SK-N-SH (cell line): ENCODE measurements around the gene MYRF. TPM values are rescaled to one million over a fixed set of nuclear protein-coding genes. Genes with fewer than 3 reads are reported as not detected.

Experiments
- CTCF ChIA-PET: fragments of 300-600, 350-600 bp; formaldehyde crosslinking; extraction: SDS; loops from one replicate; lab custom pipeline; 2021; lab: Yijun Ruan, JAX
- POLR2A ChIA-PET: fragments of 350-600 bp; sonication (Branson Sonifier 250); formaldehyde crosslinking; extraction: SDS; loops from one replicate; lab custom pipeline; 2020; ENCODE audit warnings: antibody characterized with exemption, inconsistent platforms; lab: Yijun Ruan, JAX
- DNase-seq: peaks from one replicate; pipeline ENCODE4 v3.0.0; 2012
- H2AFZ ChIP-seq: fragments of 200-600 bp; sonication (generic); 2 replicates; pipeline ENCODE4 v1.8.1; 2016; ENCODE audit warnings: antibody characterized with exemption, mild to moderate bottlenecking, low read depth
- H3F3A ChIP-seq: fragments of 200-600 bp; sonication (generic); replicated peaks from 2 replicates; pipeline ENCODE3; 2016; ENCODE audit warnings: antibody characterized with exemption, mild to moderate bottlenecking; ENCODE audit not compliant: insufficient read depth
- H3K27ac ChIP-seq, 2 experiments: fragments of 200-500 bp in 1 of 2; fragments of 200-600 bp in 1 of 2; sonication (Bioruptor generic) in 1 of 2; sonication (generic), shearing (Covaris generic) in 1 of 2; 2 replicates each; pipeline versions ENCODE4 v1.5.1 to v1.6.1; 2014 to 2016; ENCODE audit warnings: low read depth in 2 of 2, inconsistent platforms in 1 of 2, low read length in 1 of 2, mild to moderate bottlenecking in 1 of 2, mixed read lengths in 1 of 2
- H3K27me3 ChIP-seq: fragments of 200-600 bp; sonication (generic), shearing (Covaris generic); 2 replicates; pipeline ENCODE4 v1.6.1; 2016; ENCODE audit warnings: mixed run types; ENCODE audit not compliant: insufficient read depth
- H3K36me3 ChIP-seq, 2 experiments: fragments of 200-500 bp in 1 of 2; fragments of 200-600 bp in 1 of 2; sonication (Bioruptor generic) in 1 of 2; sonication (generic) in 1 of 2; replicated peaks in 1 of 2; 2 replicates each; pipeline versions ENCODE3 to v1.5.1; 2014 to 2016; ENCODE audit warnings: low read length in 1 of 2, mild to moderate bottlenecking in 1 of 2; ENCODE audit not compliant: insufficient read depth in 2 of 2, control insufficient read depth in 1 of 2
- H3K4me1 ChIP-seq, 2 experiments: fragments of 200-500 bp in 1 of 2; fragments of 200-600 bp in 1 of 2; sonication (Bioruptor generic) in 1 of 2; sonication (generic), shearing (Covaris generic) in 1 of 2; 2 replicates each; pipeline versions ENCODE4 v1.5.1 to v1.6.1; 2014 to 2016; ENCODE audit warnings: low read depth in 1 of 2, low read length in 1 of 2, mixed run types in 1 of 2; ENCODE audit not compliant: insufficient read depth in 2 of 2, control insufficient read depth in 1 of 2
- H3K4me2 ChIP-seq: fragments of 200-600 bp; sonication (generic), shearing (Covaris generic); 2 replicates; pipeline ENCODE4 v1.6.1; 2017; ENCODE audit warnings: mixed run types
- H3K4me3 ChIP-seq, 2 experiments: fragments of 200-500 bp in 1 of 2; fragments of 200-600 bp in 1 of 2; sonication (Bioruptor generic) in 1 of 2; sonication (generic), shearing (Covaris generic) in 1 of 2; 2 replicates each; pipeline versions ENCODE4 v1.5.1 to v1.8.1; 2014 to 2016; ENCODE audit warnings: low read depth in 2 of 2, inconsistent platforms in 1 of 2, low read length in 1 of 2, mild to moderate bottlenecking in 1 of 2, mixed read lengths in 1 of 2, moderate library complexity in 1 of 2
- H3K79me2 ChIP-seq: fragments of 200-600 bp; sonication (generic); 2 replicates; pipeline ENCODE4 v1.8.1; 2017; ENCODE audit warnings: mild to moderate bottlenecking; ENCODE audit not compliant: insufficient read depth
- H3K9ac ChIP-seq: fragments of 200-600 bp; sonication (generic); 2 replicates; pipeline ENCODE4 v1.6.1; 2017; ENCODE audit warnings: mixed run types
- H3K9me2 ChIP-seq: fragments of 200-600 bp; sonication (generic); 2 replicates; pipeline ENCODE4 v1.6.1; 2017; ENCODE audit warnings: mixed run types
- H3K9me3 ChIP-seq: fragments of 200-600 bp; sonication (generic); 2 replicates; pipeline ENCODE4 v1.6.1; 2017; ENCODE audit warnings: mixed run types, mild to moderate bottlenecking, moderate library complexity
- H4K20me1 ChIP-seq: fragments of 200-600 bp; sonication (generic); 2 replicates; pipeline ENCODE4 v1.6.1; 2017; ENCODE audit warnings: mild to moderate bottlenecking, mixed run types; ENCODE audit not compliant: insufficient read depth
- CTCF ChIP-seq: fragments of 200-600 bp; sonication (generic); IDR thresholded peaks from 2 replicates; pipeline ENCODE4 v1.6.1; 2017; ENCODE audit warnings: antibody characterized with exemption, mild to moderate bottlenecking, moderate library complexity
- ELF1 ChIP-seq: IDR thresholded peaks from 2 replicates; pipeline ENCODE4 v1.4.0; 2012
- EP300 ChIP-seq, 2 experiments: IDR thresholded peaks; 2 replicates each; pipeline versions ENCODE4 v1.4.0 to v1.6.1; 2012; ENCODE audit warnings: borderline replicate concordance in 1 of 2, low read depth in 1 of 2, low read length in 1 of 2
- EZH2phosphoT487 ChIP-seq: fragments of 200-600 bp; sonication (generic); IDR thresholded peaks from 2 replicates; pipeline ENCODE4 v1.6.1; 2017; ENCODE audit warnings: low read depth, mixed run types, mild to moderate bottlenecking, antibody characterized with exemption, moderate library complexity, borderline replicate concordance
- FOSL2 ChIP-seq: IDR thresholded peaks from 2 replicates; pipeline ENCODE4 v1.4.0; 2012; ENCODE audit warnings: low read depth, mild to moderate bottlenecking, moderate library complexity, borderline replicate concordance
- GABPA ChIP-seq: IDR thresholded peaks from 2 replicates; pipeline ENCODE4 v1.4.0; 2012; ENCODE audit warnings: low read depth, mild to moderate bottlenecking
- GATA2 ChIP-seq: sonication (generic); formaldehyde crosslinking; IDR thresholded peaks from 2 replicates; pipeline ENCODE4 v1.5.0; 2020; ENCODE audit warnings: mild to moderate bottlenecking, missing genetic modification reagents
- JUND ChIP-seq: IDR thresholded peaks from 2 replicates; pipeline ENCODE4 v1.4.0; 2012
- MXI1 ChIP-seq: IDR thresholded peaks from 2 replicates; pipeline ENCODE4 v1.6.1; 2012; ENCODE audit warnings: mild to moderate bottlenecking, low read depth, low read length, improper control_type of control experiment
- NRF1 ChIP-seq: IDR thresholded peaks from 2 replicates; pipeline ENCODE4 v1.6.1; 2012; ENCODE audit warnings: low read depth, mild to moderate bottlenecking, low read length
- RAD21 ChIP-seq: IDR thresholded peaks from 2 replicates; pipeline ENCODE4 v1.6.1; 2012; ENCODE audit warnings: mild to moderate bottlenecking, low read length
- USF1 ChIP-seq: IDR thresholded peaks from 2 replicates; pipeline ENCODE4 v1.4.0; 2012; ENCODE audit warnings: low read depth, borderline replicate concordance
- YY1 ChIP-seq: IDR thresholded peaks from 2 replicates; pipeline ENCODE4 v1.4.0; 2012; ENCODE audit warnings: low read depth, mild to moderate bottlenecking
- WGBS: methylation state at CpG from one replicate; pipeline ENCODE4 v1.1.6; 2017; ENCODE audit warnings: low lambda C conversion rate; 5-methylcytosine and 5-hydroxymethylcytosine counted together
- polyA plus RNA-seq, 3 experiments: library from polyadenylated mRNA; depleted of rRNA; stranded (reverse); fragments of >200 nt; gene quantifications; 2 replicates each; pipeline ENCODE4 v1.2.3, GENCODE V29; 2012
- TF ChIP-seq, protein P1 (sequence below): IDR thresholded peaks from 2 replicates; pipeline ENCODE4; 2012

MYRF gene
- polyA plus RNA-seq, 1 of the 3 experiments (the other 2 are of a cell fraction) = 2.8 TPM

GRCh38 chr11:61709110-61709509, 43.3 kb upstream of the MYRF start:
- WGBS = 93% methylated on average over 7 of the region's 7 CpGs
- Histone ChIP-seq H3K27me3 (no peaks in the 10 kb centered on the region), H3K9me3 (no peaks in the 10 kb centered on the region), H3K9me2 (no peaks in the 10 kb centered on the region), H3K36me3 (no peaks in the 10 kb centered on the region), H4K20me1 (no peaks in the 10 kb centered on the region), H3K9ac (no peak overlapping the region), H3K4me3 (no peak overlapping the region), H3K4me1 (peaks cover 0 to 18% of the 10 kb centered on the region in 2 experiments; a peak in 1 of 4 replicates), H3K79me2 (no peaks in the 10 kb centered on the region), H3K27ac (no peak overlapping the region), H2AFZ (no peak overlapping the region), H3K4me2 (no peak overlapping the region), H3F3A (no peaks in the 10 kb centered on the region)
- TF ChIP-seq GABPA (no peak), EP300 (IDR thresholded peaks at IDR 0.05; ENCODE audit: borderline replicate concordance in 1 of 2, low read depth in 1 of 2, low read length in 1 of 2) (no peak), EZH2phosphoT487 (no peak), GATA2 (CRISPR knock-in tag) (no peak), FOSL2 (no peak), MXI1 (no peak)
- ChIA-PET POLR2A (interaction anchor here (1.3 kb wide), 1 partner anchor 9 kb away, joined by 5 read pairs; no protein-coding TSS in a partner anchor), CTCF (interaction anchor here (0.9 to 2.2 kb wide), 8 partner anchors 9 to 522 kb away, joined by 3 to 8 read pairs (median 4); no protein-coding TSS in a partner anchor)
- DNase-seq = no peak

- Histone ChIP-seq H3F3A (no peaks in the 10 kb centered on the region), H3K9me3 (no peaks in the 10 kb centered on the region), H3K4me1 (peaks cover 0 to 18% of the 10 kb centered on the region in 2 experiments; a peak in 1 of 4 replicates), H2AFZ (no peak overlapping the region), H3K9me2 (no peaks in the 10 kb centered on the region), H3K79me2 (no peaks in the 10 kb centered on the region), H3K36me3 (no peaks in the 10 kb centered on the region), H3K27ac (no peak overlapping the region), H4K20me1 (no peaks in the 10 kb centered on the region), H3K4me2 (no peak overlapping the region), H3K4me3 (no peak overlapping the region), H3K27me3 (no peaks in the 10 kb centered on the region), H3K9ac (no peak overlapping the region)
- ChIA-PET CTCF (interaction anchor here (0.9 to 2.2 kb wide), 6 partner anchors 9 to 522 kb away, joined by 3 to 8 read pairs (median 4); no protein-coding TSS in a partner anchor), POLR2A (interaction anchor here (1.3 kb wide), 1 partner anchor 9 kb away, joined by 5 read pairs; no protein-coding TSS in a partner anchor)
- WGBS = 79% methylated on average over 6 of the region's 7 CpGs
- no peak for DNase-seq
- TF ChIP-seq JUND = no peak
- no peak for TF ChIP-seq CTCF
- no peak for TF ChIP-seq NRF1
- TF ChIP-seq ELF1 = no peak
- TF ChIP-seq RAD21 = no peak
- no peak for TF ChIP-seq FOSL2
- no peak for TF ChIP-seq GATA2 (CRISPR knock-in tag)
- TF ChIP-seq MXI1 = no peak
- TF ChIP-seq YY1 = no peak
- no peak for TF ChIP-seq USF1
- TF ChIP-seq, protein P1, sequence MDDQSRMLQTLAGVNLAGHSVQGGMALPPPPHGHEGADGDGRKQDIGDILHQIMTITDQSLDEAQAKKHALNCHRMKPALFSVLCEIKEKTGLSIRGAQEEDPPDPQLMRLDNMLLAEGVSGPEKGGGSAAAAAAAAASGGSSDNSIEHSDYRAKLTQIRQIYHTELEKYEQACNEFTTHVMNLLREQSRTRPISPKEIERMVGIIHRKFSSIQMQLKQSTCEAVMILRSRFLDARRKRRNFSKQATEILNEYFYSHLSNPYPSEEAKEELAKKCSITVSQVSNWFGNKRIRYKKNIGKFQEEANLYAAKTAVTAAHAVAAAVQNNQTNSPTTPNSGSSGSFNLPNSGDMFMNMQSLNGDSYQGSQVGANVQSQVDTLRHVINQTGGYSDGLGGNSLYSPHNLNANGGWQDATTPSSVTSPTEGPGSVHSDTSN = no peak
Observed at GRCh38 chr11:61709572-61709971, 42.9 kb upstream of the MYRF start.
